GM19397 (cell line): ENCODE data around the gene VASH2.
"Not testable (repeated sequence)": the region's sequence is repeated elsewhere in the genome, so short reads cannot be mapped to it uniquely, and the experiment has no call there.

ENCODE experiments used
- ATAC-seq: cut with Tn5 transposase; IDR thresholded peaks from one replicate; pipeline ENCODE4 v1.9.1; 2021; ENCODE audit warnings: mild to moderate bottlenecking, moderate library complexity; ENCODE audit not compliant: unreplicated experiment

Gene VASH2

GRCh38 chr1:212954514-212954913 lies 4.2 kb downstream of the VASH2 start:
- ATAC-seq: no peak

- ATAC-seq: no peak
Observed at GRCh38 chr1:212955098-212955497, 4.8 kb downstream of the VASH2 start.

GRCh38 chr1:212955961-212956620 lies 5.8 kb downstream of the VASH2 start:
- no peak for ATAC-seq

GRCh38 chr1:212957546-212957945 lies 7.2 kb downstream of the VASH2 start:
- ATAC-seq: no peak

- ATAC-seq: no peak
Observed at GRCh38 chr1:212958175-212958574, 7.8 kb downstream of the VASH2 start.

- ATAC-seq: peak; percentile 59
Observed at GRCh38 chr1:212959266-212960220, 9.2 kb downstream of the VASH2 start.

- ATAC-seq: no peak
Observed at GRCh38 chr1:212960932-212961331, 10.6 kb downstream of the VASH2 start.

- ATAC-seq: no peak
Observed at GRCh38 chr1:212962509-212962908, 12.2 kb downstream of the VASH2 start.

GRCh38 chr1:212964102-212964501 lies 13.8 kb downstream of the VASH2 start:
- no peak for ATAC-seq

GRCh38 chr1:212964993-212965392 lies 14.7 kb downstream of the VASH2 start:
- ATAC-seq: not testable (repeated sequence)

- ATAC-seq: no peak
Observed at GRCh38 chr1:212966616-212967015, 16.3 kb downstream of the VASH2 start.

GRCh38 chr1:212967801-212968200 lies 17.5 kb downstream of the VASH2 start:
- no peak for ATAC-seq

GRCh38 chr1:212968368-212968863 lies 18.1 kb downstream of the VASH2 start:
- ATAC-seq: no peak

- ATAC-seq: no peak
Observed at GRCh38 chr1:212970085-212970484, 19.7 kb downstream of the VASH2 start.

- ATAC-seq: no peak
Observed at GRCh38 chr1:212971312-212971711, 21.0 kb downstream of the VASH2 start.

- ATAC-seq: no peak
Observed at GRCh38 chr1:212973426-212973825, 23.1 kb downstream of the VASH2 start.

- no peak for ATAC-seq
Observed at GRCh38 chr1:212973899-212974298, 23.6 kb downstream of the VASH2 start.

- no peak for ATAC-seq
Observed at GRCh38 chr1:212974711-212975110, 24.4 kb downstream of the VASH2 start.

- ATAC-seq: no peak
Observed at GRCh38 chr1:212975111-212975918, 25.0 kb downstream of the VASH2 start.

GRCh38 chr1:212976586-212976985 lies 26.2 kb downstream of the VASH2 start:
- no peak for ATAC-seq
